ENCODE data around the gene U2SURP. TPM values are rescaled to one million over a fixed set of nuclear protein-coding genes. Genes with fewer than 3 reads are reported as not detected.
"Not testable (repeated sequence)": the region's sequence is repeated elsewhere in the genome, so short reads cannot be mapped to it uniquely, and the experiment has no call there.

Gene U2SURP
- total RNA-seq, 1 donor from 2014 or later = 232 TPM

- no peak for DNase-seq (ENCODE audit: low spot score)
- no peaks in the 10 kb centered on the region for H3K27me3 Mint-ChIP-seq (ENCODE audit: insufficient read depth, low read depth)
- H3K4me3 Mint-ChIP-seq = no peak overlapping the region
These were observed 44.3 kb downstream of the U2SURP start for GRCh38 chr3:143045639-143046038.

GRCh38 chr3:143046075-143046474 is 44.7 kb downstream of the U2SURP start:
- not testable (repeated sequence) for H3K4me3 Mint-ChIP-seq; H3K27me3 ChIP-seq; H2AFZ ChIP-seq (replicated peaks); H3F3A ChIP-seq (ENCODE audit: low read depth); H3K9me3 Mint-ChIP-seq; H3K4me2 ChIP-seq; H3K27ac ChIP-seq; H4K20me1 ChIP-seq (ENCODE audit: low read depth); H3K27me3 Mint-ChIP-seq (ENCODE audit: insufficient read depth, low read depth); H3K9ac ChIP-seq; H3K4me3 ChIP-seq; H3K27ac Mint-ChIP-seq; H3K4me1 Mint-ChIP-seq; H3K4me1 ChIP-seq; H3K9me3 ChIP-seq (ENCODE audit: low read depth); DNase-seq (ENCODE audit: low spot score)
- Histone ChIP-seq H3K36me3 (peaks cover 38% of the 10 kb centered on the region), H3K79me2 (ENCODE audit: low read depth) (peaks cover 14% of the 10 kb centered on the region)
- peaks cover 36% of the 10 kb centered on the region for H3K36me3 Mint-ChIP-seq

More at GRCh38 chr3:143045639-143046038, 44.3 kb downstream of the U2SURP start:
- no peak overlapping the region for H3K4me3 ChIP-seq
- no peaks in the 10 kb centered on the region for H3K4me1 ChIP-seq
- H3K36me3 Mint-ChIP-seq = peaks cover 34% of the 10 kb centered on the region
- H3K9me3 Mint-ChIP-seq = peaks cover 7% of the 10 kb centered on the region
- H4K20me1 ChIP-seq (ENCODE audit: low read depth) = no peaks in the 10 kb centered on the region
- peaks cover 18% of the 10 kb centered on the region for H3K79me2 ChIP-seq (ENCODE audit: low read depth)
- H3K27ac Mint-ChIP-seq = no peak overlapping the region
- H3K9me3 ChIP-seq (ENCODE audit: low read depth) = no peaks in the 10 kb centered on the region
- H3K27ac ChIP-seq = no peak overlapping the region
- H3K4me2 ChIP-seq = no peak overlapping the region
- TF ChIP-seq EZH2phosphoT487 (IDR thresholded peaks at IDR 0.05) (no peak), EZH2 (IDR thresholded peaks at IDR 0.05) (no peak)
- no peak overlapping the region for H2AFZ ChIP-seq (replicated peaks)
- peaks cover 3% of the 10 kb centered on the region for H3F3A ChIP-seq (ENCODE audit: low read depth)
- peaks cover 43% of the 10 kb centered on the region for H3K36me3 ChIP-seq
- no peaks in the 10 kb centered on the region for H3K4me1 Mint-ChIP-seq
- H3K9ac ChIP-seq = no peak overlapping the region
- H3K27me3 ChIP-seq = no peaks in the 10 kb centered on the region

- no peak overlapping the region for H3K27ac ChIP-seq
- no peaks in the 10 kb centered on the region for H3K79me2 ChIP-seq (ENCODE audit: low read depth)
- no peak for TF ChIP-seq EZH2 (IDR thresholded peaks at IDR 0.05)
- no peak for TF ChIP-seq CTCF (IDR thresholded peaks at IDR 0.05)
- no peak for TF ChIP-seq EZH2phosphoT487 (IDR thresholded peaks at IDR 0.05)
- H3K36me3 ChIP-seq = peaks cover 38% of the 10 kb centered on the region
- H2AFZ ChIP-seq (replicated peaks) = no peak overlapping the region
- H3K27me3 Mint-ChIP-seq (ENCODE audit: insufficient read depth, low read depth) = no peaks in the 10 kb centered on the region
- peaks cover 4% of the 10 kb centered on the region for H3F3A ChIP-seq (ENCODE audit: low read depth)
- no peak overlapping the region for H3K9ac ChIP-seq
- no peaks in the 10 kb centered on the region for H3K4me1 ChIP-seq
- H3K9me3 Mint-ChIP-seq = no peaks in the 10 kb centered on the region
- no peaks in the 10 kb centered on the region for H3K9me3 ChIP-seq (ENCODE audit: low read depth)
- no peaks in the 10 kb centered on the region for H3K4me1 Mint-ChIP-seq
- H3K36me3 Mint-ChIP-seq = peaks cover 37% of the 10 kb centered on the region
- H3K27me3 ChIP-seq = no peaks in the 10 kb centered on the region
- H3K4me3 ChIP-seq = no peak overlapping the region
- no peaks in the 10 kb centered on the region for H4K20me1 ChIP-seq (ENCODE audit: low read depth)
- H3K4me2 ChIP-seq = no peak overlapping the region
- no peak overlapping the region for H3K4me3 Mint-ChIP-seq
- no peak for DNase-seq (ENCODE audit: low spot score)
- no peak overlapping the region for H3K27ac Mint-ChIP-seq
These were observed 52.6 kb downstream of the U2SURP start for GRCh38 chr3:143054011-143054410.

GRCh38 chr3:143056372-143056771 is 55.0 kb downstream of the U2SURP start:
- no peak overlapping the region for H3K27ac ChIP-seq
- Mint-ChIP-seq H3K4me1 (no peaks in the 10 kb centered on the region), H3K36me3 (peaks cover 32% of the 10 kb centered on the region), H3K4me3 (no peak overlapping the region), H3K27me3 (ENCODE audit: insufficient read depth, low read depth) (no peaks in the 10 kb centered on the region), H3K27ac (no peak overlapping the region), H3K9me3 (no peaks in the 10 kb centered on the region)
- H3K9ac ChIP-seq = no peak overlapping the region
- DNase-seq (ENCODE audit: low spot score) = no peak
- no peaks in the 10 kb centered on the region for H3K79me2 ChIP-seq (ENCODE audit: low read depth)
- H3K9me3 ChIP-seq (ENCODE audit: low read depth) = no peaks in the 10 kb centered on the region
- H3K4me2 ChIP-seq = no peak overlapping the region
- H3K36me3 ChIP-seq = peaks cover 51% of the 10 kb centered on the region
- no peaks in the 10 kb centered on the region for H4K20me1 ChIP-seq (ENCODE audit: low read depth)
- no peaks in the 10 kb centered on the region for H3K27me3 ChIP-seq
- TF ChIP-seq CTCF (IDR thresholded peaks at IDR 0.05) (no peak), EZH2phosphoT487 (IDR thresholded peaks at IDR 0.05) (no peak), EZH2 (IDR thresholded peaks at IDR 0.05) (no peak)
- no peak overlapping the region for H3K4me3 ChIP-seq
- H3K4me1 ChIP-seq = no peaks in the 10 kb centered on the region
- peaks cover 4% of the 10 kb centered on the region for H3F3A ChIP-seq (ENCODE audit: low read depth)
- no peak overlapping the region for H2AFZ ChIP-seq (replicated peaks)
